ENCODE results near the gene FNDC11. TPM values are rescaled to one million over a fixed set of nuclear protein-coding genes. Genes with fewer than 3 reads are reported as not detected.

The FNDC11 gene
- total and polyA plus RNA-seq, 4 donors = under 0.01 to 0.01 TPM; not detected in 2

DNA sequence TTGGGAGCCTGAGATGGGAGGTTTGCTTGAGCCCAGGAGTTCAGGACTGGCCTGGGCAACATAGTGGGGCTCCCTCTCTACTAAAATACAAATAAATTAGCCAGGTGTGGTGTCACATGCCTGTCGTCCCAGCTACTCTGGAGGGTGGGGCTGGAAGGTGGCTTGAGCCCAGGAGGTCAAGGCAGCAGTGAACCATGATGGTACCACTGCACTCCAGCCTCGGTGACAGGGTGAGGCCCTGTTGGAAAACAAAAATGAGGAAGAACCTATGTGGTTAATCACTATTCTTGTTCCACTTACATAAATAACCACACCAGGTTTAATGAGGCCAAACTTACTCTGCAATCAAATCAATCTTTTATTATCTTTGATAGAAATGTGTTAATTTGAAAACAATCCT is 28.0 kb upstream of the FNDC11 start:
- no peak overlapping the region for H3K27ac ChIP-seq (ENCODE audit: low read depth in 1 of 2, low read length in 2 of 2)
- H3K9me3 ChIP-seq (ENCODE audit: control insufficient read depth in 4 of 4, low read length in 3 of 4) = no peaks in the 10 kb centered on the region
- TF ChIP-seq, protein P1, sequence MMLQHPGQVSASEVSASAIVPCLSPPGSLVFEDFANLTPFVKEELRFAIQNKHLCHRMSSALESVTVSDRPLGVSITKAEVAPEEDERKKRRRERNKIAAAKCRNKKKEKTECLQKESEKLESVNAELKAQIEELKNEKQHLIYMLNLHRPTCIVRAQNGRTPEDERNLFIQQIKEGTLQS (IDR thresholded peaks at IDR 0.05) = no peak
- TF ChIP-seq, protein P2, sequence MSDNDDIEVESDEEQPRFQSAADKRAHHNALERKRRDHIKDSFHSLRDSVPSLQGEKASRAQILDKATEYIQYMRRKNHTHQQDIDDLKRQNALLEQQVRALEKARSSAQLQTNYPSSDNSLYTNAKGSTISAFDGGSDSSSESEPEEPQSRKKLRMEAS (IDR thresholded peaks at IDR 0.05) = no peak
- TF ChIP-seq REST (IDR thresholded peaks at IDR 0.05) = no peak
- no peak for TF ChIP-seq ZBTB33 (IDR thresholded peaks at IDR 0.05)
- TF ChIP-seq FOXA1 (IDR thresholded peaks at IDR 0.05) = no peak
- no peak for TF ChIP-seq TAF1 (conservative IDR thresholded peaks at IDR 0.05)
- no peak for TF ChIP-seq RAD21 (IDR thresholded peaks at IDR 0.05)
- no peak for TF ChIP-seq HNF4A (conservative IDR thresholded peaks at IDR 0.05)
- no peak for TF ChIP-seq FOXA2 (IDR thresholded peaks at IDR 0.05)
- TF ChIP-seq GABPA (IDR thresholded peaks at IDR 0.05 in 1 of 2, conservative IDR thresholded peaks at IDR 0.05 in 1 of 2) = no peak
- no peak for TF ChIP-seq EGR1 (IDR thresholded peaks at IDR 0.05; ENCODE audit: low read depth in 2 of 2)
- no peak for TF ChIP-seq RXRA (IDR thresholded peaks at IDR 0.05)
- TF ChIP-seq HNF4G (IDR thresholded peaks at IDR 0.05) = no peak
- TF ChIP-seq JUND (IDR thresholded peaks at IDR 0.05) = no peak
- TF ChIP-seq YY1 (IDR thresholded peaks at IDR 0.05) = no peak
- TF ChIP-seq, protein P3, sequence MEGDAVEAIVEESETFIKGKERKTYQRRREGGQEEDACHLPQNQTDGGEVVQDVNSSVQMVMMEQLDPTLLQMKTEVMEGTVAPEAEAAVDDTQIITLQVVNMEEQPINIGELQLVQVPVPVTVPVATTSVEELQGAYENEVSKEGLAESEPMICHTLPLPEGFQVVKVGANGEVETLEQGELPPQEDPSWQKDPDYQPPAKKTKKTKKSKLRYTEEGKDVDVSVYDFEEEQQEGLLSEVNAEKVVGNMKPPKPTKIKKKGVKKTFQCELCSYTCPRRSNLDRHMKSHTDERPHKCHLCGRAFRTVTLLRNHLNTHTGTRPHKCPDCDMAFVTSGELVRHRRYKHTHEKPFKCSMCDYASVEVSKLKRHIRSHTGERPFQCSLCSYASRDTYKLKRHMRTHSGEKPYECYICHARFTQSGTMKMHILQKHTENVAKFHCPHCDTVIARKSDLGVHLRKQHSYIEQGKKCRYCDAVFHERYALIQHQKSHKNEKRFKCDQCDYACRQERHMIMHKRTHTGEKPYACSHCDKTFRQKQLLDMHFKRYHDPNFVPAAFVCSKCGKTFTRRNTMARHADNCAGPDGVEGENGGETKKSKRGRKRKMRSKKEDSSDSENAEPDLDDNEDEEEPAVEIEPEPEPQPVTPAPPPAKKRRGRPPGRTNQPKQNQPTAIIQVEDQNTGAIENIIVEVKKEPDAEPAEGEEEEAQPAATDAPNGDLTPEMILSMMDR (IDR thresholded peaks at IDR 0.05; ENCODE audit: low read depth, low read length, missing input control) = no peak
- no peak for TF ChIP-seq SP1 (IDR thresholded peaks at IDR 0.05)
- no peak for TF ChIP-seq NR2F2 (IDR thresholded peaks at IDR 0.05)
- no peak for DNase-seq (ENCODE audit: low spot score)
- no peaks in the 10 kb centered on the region for H3K36me3 ChIP-seq (ENCODE audit: control insufficient read depth in 4 of 4, insufficient read depth in 3 of 4, low read depth in 1 of 4, low read length in 3 of 4)
- H3K9ac ChIP-seq (ENCODE audit: low read depth in 1 of 2, low read length in 2 of 2) = no peak overlapping the region
- no peak overlapping the region for H3K4me3 ChIP-seq (ENCODE audit: low read depth in 1 of 3, low read length in 3 of 3)
- H3K4me1 ChIP-seq (ENCODE audit: control insufficient read depth in 4 of 4, insufficient read depth in 4 of 4, low read length in 3 of 4) = peaks cover 2 to 10% (median 7%) of the 10 kb centered on the region in 4 donors
- H3K27me3 ChIP-seq (ENCODE audit: control insufficient read depth in 4 of 4, insufficient read depth in 4 of 4, low read length in 3 of 4) = no peaks in the 10 kb centered on the region
- 27% methylated on average over 2 of the region's 2 CpGs for WGBS

Measured in liver (tissue), 9 donors.